Liver (tissue), 9 donors: ENCODE data around the gene CCND3. TPM values are rescaled to one million over a fixed set of nuclear protein-coding genes. Genes with fewer than 3 reads are reported as not detected.

ENCODE experiments used
- DNase-seq: peaks from one replicate; pipeline ENCODE4 v3.0.0-alpha.2; 2017; ENCODE audit warnings: low spot score
- H3K27ac ChIP-seq, 2 donors: one replicate each; pipeline ENCODE4 v1.7.0; 2013; ENCODE audit warnings: inconsistent platforms in 2 of 2, low read length in 2 of 2, control low read depth in 1 of 2, low read depth in 1 of 2, mild to moderate bottlenecking in 1 of 2
- H3K27me3 ChIP-seq, 4 donors: one replicate each; pipeline versions ENCODE4 v1.6.1 to v1.7.0; 2013; ENCODE audit warnings: low read length in 3 of 4, inconsistent platforms in 1 of 4, mild to moderate bottlenecking in 1 of 4, moderate library complexity in 1 of 4; ENCODE audit not compliant: control insufficient read depth in 4 of 4, insufficient read depth in 4 of 4
- H3K36me3 ChIP-seq, 4 donors: one replicate each; pipeline versions ENCODE4 v1.6.1 to v1.7.0; 2013; ENCODE audit warnings: low read length in 3 of 4, mild to moderate bottlenecking in 3 of 4, low read depth in 1 of 4, moderate library complexity in 1 of 4; ENCODE audit not compliant: control insufficient read depth in 4 of 4, insufficient read depth in 3 of 4
- H3K4me1 ChIP-seq, 4 donors: one replicate each; pipeline versions ENCODE4 v1.6.1 to v1.7.0; 2013; ENCODE audit warnings: low read length in 3 of 4, mild to moderate bottlenecking in 3 of 4, moderate library complexity in 1 of 4; ENCODE audit not compliant: control insufficient read depth in 4 of 4, insufficient read depth in 4 of 4
- H3K4me3 ChIP-seq, 3 donors: one replicate each; pipeline versions ENCODE4 v1.6.1 to v1.7.0; 2013; ENCODE audit warnings: low read length in 3 of 3, control low read depth in 1 of 3, low read depth in 1 of 3, mild to moderate bottlenecking in 1 of 3
- H3K9ac ChIP-seq, 2 donors: one replicate each; pipeline ENCODE4 v1.7.0; 2013; ENCODE audit warnings: low read length in 2 of 2, mild to moderate bottlenecking in 2 of 2, moderate library complexity in 2 of 2, control low read depth in 1 of 2, low read depth in 1 of 2
- H3K9me3 ChIP-seq, 4 donors: one replicate each; pipeline versions ENCODE4 v1.6.1 to v1.7.0; 2013; ENCODE audit warnings: low read length in 3 of 4; ENCODE audit not compliant: control insufficient read depth in 4 of 4
- ATF3 ChIP-seq: IDR thresholded peaks from 2 replicates; pipeline ENCODE4 v1.6.1; 2016; ENCODE audit warnings: antibody characterized with exemption
- CTCF ChIP-seq: fragments of 150-350 bp; IDR thresholded peaks from 2 replicates; pipeline ENCODE4 v1.5.1; 2017; ENCODE audit warnings: improper control_type of control experiment, low read depth, low read length; ENCODE audit not compliant: missing input control
- EGR1 ChIP-seq, 2 donors: IDR thresholded peaks; 2 replicates each; pipeline ENCODE4 v1.6.1; 2016 to 2018; ENCODE audit warnings: antibody characterized with exemption in 2 of 2, low read depth in 2 of 2
- FOXA1 ChIP-seq: IDR thresholded peaks from 2 replicates; pipeline ENCODE4 v1.6.1; 2016; ENCODE audit warnings: antibody characterized with exemption
- FOXA2 ChIP-seq: IDR thresholded peaks from 2 replicates; pipeline ENCODE4 v1.6.1; 2016; ENCODE audit warnings: antibody characterized with exemption
- GABPA ChIP-seq, 2 donors: IDR thresholded peaks in 1 of 2; conservative IDR thresholded peaks in 1 of 2; 2 replicates each; pipeline ENCODE4 v1.6.1; 2016; ENCODE audit warnings: antibody characterized with exemption in 2 of 2, mild to moderate bottlenecking in 1 of 2, moderate library complexity in 1 of 2
- HNF4A ChIP-seq, 2 donors: conservative IDR thresholded peaks; 2 replicates each; pipeline ENCODE4 v1.6.1; 2016; ENCODE audit warnings: antibody characterized with exemption in 2 of 2, mild to moderate bottlenecking in 2 of 2
- HNF4G ChIP-seq: IDR thresholded peaks from 2 replicates; pipeline ENCODE4 v1.6.1; 2016; ENCODE audit warnings: antibody characterized with exemption
- JUND ChIP-seq, 2 donors: IDR thresholded peaks; 2 replicates each; pipeline ENCODE4 v1.6.1; 2016; ENCODE audit warnings: antibody characterized with exemption in 2 of 2
- MAX ChIP-seq: IDR thresholded peaks from 2 replicates; pipeline ENCODE4 v1.6.1; 2016; ENCODE audit warnings: antibody characterized with exemption
- NR2F2 ChIP-seq: IDR thresholded peaks from 2 replicates; pipeline ENCODE4 v1.6.1; 2016; ENCODE audit warnings: antibody characterized with exemption
- RAD21 ChIP-seq, 2 donors: IDR thresholded peaks; 2 replicates each; pipeline ENCODE4 v1.6.1; 2016; ENCODE audit warnings: antibody characterized with exemption in 2 of 2, mild to moderate bottlenecking in 2 of 2
- REST ChIP-seq: IDR thresholded peaks from 2 replicates; pipeline ENCODE4 v1.6.1; 2016; ENCODE audit warnings: antibody characterized with exemption, mild to moderate bottlenecking
- RXRA ChIP-seq, 2 donors: IDR thresholded peaks; 2 replicates each; pipeline ENCODE4 v1.6.1; 2017 to 2018; ENCODE audit warnings: antibody characterized with exemption in 2 of 2, mild to moderate bottlenecking in 1 of 2
- SP1 ChIP-seq: IDR thresholded peaks from 2 replicates; pipeline ENCODE4 v1.6.1; 2018; ENCODE audit warnings: antibody characterized with exemption, mild to moderate bottlenecking
- TAF1 ChIP-seq: conservative IDR thresholded peaks from 2 replicates; pipeline ENCODE4 v1.6.1; 2016; ENCODE audit warnings: antibody characterized with exemption, mild to moderate bottlenecking
- YY1 ChIP-seq: IDR thresholded peaks from 2 replicates; pipeline ENCODE4 v1.6.1; 2016; ENCODE audit warnings: antibody characterized with exemption, mild to moderate bottlenecking
- ZBTB33 ChIP-seq: IDR thresholded peaks from 2 replicates; pipeline ENCODE4 v1.6.1; 2016; ENCODE audit warnings: antibody characterized with exemption
- WGBS: extraction: QIAGEN DNeasy Blood & Tissue Kit; methylation state at CpG from one replicate; pipeline ENCODE4 v1.1.7; 2013; 5-methylcytosine and 5-hydroxymethylcytosine counted together
- polyA plus RNA-seq, 2 donors: library from polyadenylated mRNA; stranded (reverse) in 1 of 2; unstranded in 1 of 2; fragments of 200-250 nt in 1 of 2; fragments of >200 nt in 1 of 2; fragmentation: Nextera tagmentation in 1 of 2; extraction: Ambion mirVana in 1 of 2; gene quantifications; one replicate each; pipeline versions ENCODE4 v1.2.1 to v1.2.3, GENCODE V29; 2013 to 2015
- total RNA-seq, 2 donors: library from RNA; depleted of rRNA; stranded (reverse); fragments of >200 nt; gene quantifications; one replicate each; pipeline ENCODE4 v1.2.3, GENCODE V29; 2014
- donor health status: healthy.
- donor health status: healthy.
- donor health status: healthy.
- donor health status: healthy.
- donor health status: healthy.

The CCND3 gene
- total and polyA plus RNA-seq, 4 donors = 11.6 to 54.3 (median 23.2) TPM

- Histone ChIP-seq H3K9me3 (no peaks in the 10 kb centered on the region), H3K9ac (no peak overlapping the region), H3K4me3 (no peak overlapping the region), H3K4me1 (peaks cover 3 to 16% (median 8%) of the 10 kb centered on the region in 4 donors), H3K27me3 (no peaks in the 10 kb centered on the region), H3K27ac (no peak overlapping the region), H3K36me3 (peaks cover 10 to 49% (median 38%) of the 10 kb centered on the region in 4 donors)
- no peak for DNase-seq
- WGBS = 76% methylated on average over 1 of the region's 1 CpG
- TF ChIP-seq ATF3 = no peak
- no peak for TF ChIP-seq MAX
- no peak for TF ChIP-seq CTCF
- no peak for TF ChIP-seq RXRA (IDR thresholded peaks at IDR 0.05)
- TF ChIP-seq YY1 = no peak
- TF ChIP-seq HNF4G = no peak
- no peak for TF ChIP-seq RAD21 (IDR thresholded peaks at IDR 0.05)
- TF ChIP-seq ZBTB33 = no peak
- TF ChIP-seq FOXA2 = no peak
- no peak for TF ChIP-seq TAF1
- no peak for TF ChIP-seq REST
- TF ChIP-seq GABPA (IDR thresholded peaks at IDR 0.05 in 1 of 2, conservative IDR thresholded peaks at IDR 0.05 in 1 of 2) = no peak
- TF ChIP-seq NR2F2 = no peak
- TF ChIP-seq SP1 = no peak
- TF ChIP-seq JUND (IDR thresholded peaks at IDR 0.05) = no peak
- no peak for TF ChIP-seq HNF4A (conservative IDR thresholded peaks at IDR 0.05)
- TF ChIP-seq EGR1 (IDR thresholded peaks at IDR 0.05; ENCODE audit: low read depth in 2 of 2) = no peak
- TF ChIP-seq FOXA1 = no peak
Measured at GRCh38 chr6:41935193-41935574, 6.4 kb downstream of the CCND3 start.
